Measurements from ENCODE around the gene NEURL1.

The NEURL1 gene

DNA sequence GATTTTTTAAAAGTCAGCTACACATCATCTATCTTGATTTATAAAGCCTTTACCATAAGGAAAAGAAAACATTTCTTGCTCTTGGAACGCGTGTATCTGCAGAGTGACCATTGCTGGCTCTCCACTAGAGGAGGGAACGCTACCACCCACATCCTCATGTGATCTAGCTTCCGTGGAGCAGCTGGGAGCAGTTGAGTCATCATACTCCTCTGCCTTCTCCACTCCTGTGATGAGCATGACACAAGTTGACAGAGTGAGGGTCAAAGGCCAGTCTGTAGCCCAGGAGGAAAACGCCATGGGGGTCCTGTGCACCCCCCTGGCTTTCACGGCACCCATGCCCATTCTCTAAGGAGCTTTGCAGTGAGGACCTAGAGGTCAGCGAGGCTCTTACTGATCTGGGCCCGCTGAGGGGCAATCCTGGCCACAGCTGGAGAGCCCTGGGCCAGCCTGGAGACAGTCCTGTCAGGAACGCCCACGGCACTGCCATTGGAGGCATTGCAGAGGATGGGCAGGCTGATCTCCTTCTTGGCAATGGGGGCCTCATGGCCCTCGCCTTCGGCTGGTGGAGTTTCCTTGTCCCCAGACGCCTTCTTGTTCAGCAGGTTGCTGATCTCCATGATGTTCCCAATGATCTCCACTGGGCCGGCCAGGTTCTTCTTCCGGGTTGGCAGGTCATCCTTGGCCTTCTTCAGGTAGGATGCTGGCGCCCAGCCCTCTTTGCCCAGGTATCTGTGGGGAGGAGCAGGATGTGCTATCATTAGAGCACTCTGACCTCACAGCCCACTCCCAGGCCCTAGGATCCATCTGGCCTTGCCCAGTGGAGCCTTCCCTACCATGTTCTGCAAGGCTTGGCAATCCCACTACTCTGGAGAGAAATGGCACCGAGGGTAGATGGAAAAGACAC, 119.2 kb downstream of the NEURL1 start:
- DNase-seq, result no peak

DNA sequence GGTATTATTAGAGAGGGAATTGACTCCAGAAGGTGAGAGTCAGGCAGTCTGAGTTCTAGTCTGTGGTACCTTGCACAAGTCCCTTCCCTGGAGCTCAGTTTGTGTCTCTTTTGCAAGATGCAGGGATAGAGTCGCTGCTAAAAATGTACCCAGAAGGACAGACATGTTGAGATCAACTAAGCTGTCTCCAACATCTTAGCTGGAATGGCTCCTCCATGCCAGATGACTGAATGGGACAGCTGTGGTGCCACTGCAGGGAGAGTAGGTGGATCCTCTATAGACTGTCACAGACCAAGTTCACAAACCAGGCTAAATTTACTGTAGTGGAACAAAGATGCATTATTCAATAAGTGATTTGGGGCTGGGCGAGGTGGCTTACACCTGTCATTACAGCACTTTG, 120.1 kb downstream of the NEURL1 start:
- no peak for DNase-seq

- DNase-seq, result no peak
Measured at GRCh38 chr10:103614306-103615158, 121.0 kb downstream of the NEURL1 start.

GRCh38 chr10:103616705-103617601, 123.4 kb downstream of the NEURL1 start:
- no peak for DNase-seq

DNA sequence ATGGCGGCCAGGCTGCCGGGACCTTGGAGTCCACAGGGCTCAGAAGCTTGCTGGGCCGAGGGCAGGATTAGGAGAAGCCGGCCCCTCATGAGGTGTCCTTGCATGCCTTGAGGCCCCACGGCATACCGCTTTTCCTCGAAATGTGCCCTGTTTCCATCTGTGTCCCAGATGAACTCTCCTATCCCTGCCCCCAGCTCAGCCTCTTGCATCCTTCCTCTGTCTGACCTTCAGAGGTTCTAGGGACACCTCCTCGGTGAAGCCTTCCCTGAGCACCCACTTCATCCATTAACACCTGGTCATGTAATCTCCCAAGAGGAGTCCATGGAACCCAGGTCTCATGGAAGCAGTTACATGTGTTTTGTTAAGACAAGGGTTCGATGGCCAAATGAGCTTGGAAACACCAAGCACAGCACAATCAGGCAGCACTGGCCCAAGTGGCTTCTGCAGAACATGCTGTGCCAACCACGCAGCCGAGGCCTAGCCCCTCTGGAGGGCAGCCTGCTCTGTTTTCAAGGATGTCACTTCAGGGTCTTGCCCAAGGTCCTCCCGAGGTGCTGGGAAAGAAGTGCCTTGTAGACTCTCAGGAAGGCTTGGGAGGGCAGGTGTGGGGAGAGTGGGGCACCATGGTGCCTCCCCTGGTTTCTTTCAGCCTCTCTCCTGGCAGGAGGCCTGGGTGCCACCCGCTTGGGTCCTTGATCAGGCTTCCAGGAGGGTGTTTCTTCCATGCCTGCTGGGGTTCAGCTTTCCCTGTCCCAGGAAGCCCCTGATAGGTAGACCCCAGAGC, 124.3 kb downstream of the NEURL1 start:
- DNase-seq, result no peak

DNA sequence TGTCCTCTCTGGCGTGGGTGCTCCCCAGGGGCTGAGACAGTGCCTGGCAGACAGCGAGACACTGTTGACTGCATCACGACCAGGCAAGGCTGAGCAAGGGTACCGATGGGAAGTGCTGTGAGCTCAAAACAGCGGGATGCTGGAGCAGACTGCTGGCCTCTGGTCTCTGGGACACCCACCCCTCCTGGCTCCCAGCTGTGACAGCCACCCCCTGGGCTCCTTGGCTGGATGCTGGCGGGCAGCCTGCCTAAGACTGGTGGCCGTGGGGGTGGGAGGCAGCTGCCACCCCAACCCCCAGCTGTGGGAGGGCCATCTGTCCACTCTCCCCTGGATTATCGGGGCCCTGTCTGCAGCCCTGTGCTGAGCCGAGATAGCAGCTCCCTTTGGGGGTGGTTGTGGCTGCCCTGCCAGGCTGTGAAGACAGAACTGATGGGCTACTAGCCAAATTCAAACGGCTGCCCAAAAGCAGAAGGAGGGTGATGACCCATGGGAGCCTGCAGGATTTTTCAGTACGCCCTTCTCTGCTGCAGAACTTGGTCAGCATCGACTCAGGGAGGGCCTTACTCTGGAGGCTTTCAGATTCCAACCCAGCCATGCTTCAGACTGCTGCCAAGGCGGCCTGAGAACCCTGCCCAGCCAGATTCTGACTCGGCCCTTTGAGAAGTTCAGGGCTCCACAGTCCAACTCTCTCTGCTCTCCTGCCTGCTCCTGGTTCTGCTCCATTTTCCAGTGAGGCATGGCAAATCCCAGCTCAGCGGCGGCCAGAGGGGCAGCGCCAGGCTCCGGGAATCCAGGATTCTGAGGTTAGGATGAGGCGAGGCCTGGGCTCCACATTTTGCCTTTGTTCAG, 125.3 kb downstream of the NEURL1 start:
- no peak for DNase-seq

DNA sequence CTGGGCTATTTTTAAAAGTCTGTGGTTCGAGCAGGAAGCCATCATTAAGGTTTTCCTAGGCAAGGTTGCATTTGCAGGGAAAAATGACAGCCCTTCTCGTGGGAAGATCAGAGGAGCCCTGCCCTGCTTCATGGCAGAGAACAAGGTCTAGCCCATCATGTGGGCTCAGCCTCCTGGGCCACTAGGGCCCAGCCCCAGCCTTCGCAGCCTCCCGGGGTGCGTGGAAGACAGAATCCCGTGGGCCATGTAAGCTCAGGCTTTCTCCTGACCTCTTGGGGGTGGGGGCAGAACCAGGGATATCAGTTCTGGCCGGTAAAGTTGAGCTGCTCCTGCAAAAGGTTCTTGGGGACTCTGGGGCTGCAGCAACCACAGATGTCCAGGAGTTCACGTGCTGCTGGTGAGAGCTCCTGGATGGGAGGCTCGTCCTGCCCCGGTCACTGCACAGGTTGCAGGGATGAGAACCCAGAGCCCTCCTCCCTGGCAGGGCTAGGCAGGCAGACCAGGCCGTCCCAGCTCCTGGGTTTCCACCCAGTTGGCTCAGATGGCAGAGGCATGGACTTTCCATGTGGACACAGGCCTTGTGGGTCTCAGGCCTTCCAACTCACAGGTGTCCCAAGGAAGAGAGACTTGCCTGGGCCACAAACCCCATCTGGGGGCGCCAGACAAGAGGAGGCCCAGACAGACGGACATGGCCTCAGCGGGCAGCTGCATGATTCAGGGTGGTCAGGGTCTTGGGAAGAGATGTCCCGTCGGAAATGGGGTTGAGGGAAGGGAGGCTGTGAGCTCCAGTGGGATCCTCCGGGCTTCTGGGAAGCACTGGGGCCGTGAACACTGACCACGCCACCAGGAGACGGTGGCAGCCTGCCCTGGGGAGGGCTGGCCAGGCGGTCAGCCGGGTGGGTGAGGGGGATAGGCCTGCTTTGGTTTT, 126.2 kb downstream of the NEURL1 start:
- DNase-seq, result no peak

GRCh38 chr10:103620352-103620740, 126.8 kb downstream of the NEURL1 start:
- DNase-seq, result no peak

GRCh38 chr10:103620891-103621782, 127.6 kb downstream of the NEURL1 start:
- no peak for DNase-seq

GRCh38 chr10:103621783-103622125, 128.2 kb downstream of the NEURL1 start:
- no peak for DNase-seq

- DNase-seq, result no peak
Measured at GRCh38 chr10:103622286-103622685, 128.8 kb downstream of the NEURL1 start.

GRCh38 chr10:103622935-103623574, 129.6 kb downstream of the NEURL1 start:
- DNase-seq, result no peak

GRCh38 chr10:103626178-103626577, 132.7 kb downstream of the NEURL1 start:
- no peak for DNase-seq

DNA sequence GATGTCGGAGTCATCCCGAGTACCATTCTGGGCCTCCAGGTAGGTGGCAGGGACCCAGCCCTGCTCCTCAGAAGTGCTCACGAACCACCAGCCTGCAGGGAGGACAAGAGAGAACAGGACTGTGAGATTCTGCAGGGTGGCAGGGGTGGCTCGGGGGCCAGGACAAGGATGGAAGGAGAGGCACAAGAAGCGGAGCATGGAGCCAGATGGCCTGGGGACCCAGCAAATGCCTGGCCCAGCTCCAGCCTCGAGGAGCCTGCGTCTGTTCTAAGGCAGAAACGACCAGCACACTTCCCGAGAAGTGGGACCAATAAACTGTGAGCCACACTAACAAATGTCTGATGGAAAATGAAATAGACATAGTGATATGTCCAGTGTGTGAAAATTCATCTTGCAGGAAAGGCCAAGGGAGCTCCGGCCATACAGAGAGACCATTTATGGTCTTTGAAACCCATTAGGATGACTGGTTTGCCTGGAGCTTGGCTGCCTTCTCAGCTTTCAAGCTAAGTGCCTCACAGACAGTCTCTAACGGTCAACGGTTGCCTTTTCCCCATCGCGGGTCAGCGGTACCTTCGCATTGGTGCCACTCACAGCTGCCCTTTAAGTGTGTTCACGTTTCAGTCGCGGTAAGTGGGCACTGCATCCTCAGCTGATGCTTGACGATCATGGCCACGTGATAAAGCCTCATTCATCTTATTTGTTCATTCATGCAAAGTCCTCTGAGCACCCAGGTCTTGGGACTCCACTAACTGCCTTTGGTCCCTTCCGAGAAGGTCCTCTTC, 133.8 kb downstream of the NEURL1 start:
- DNase-seq, result no peak

DNA sequence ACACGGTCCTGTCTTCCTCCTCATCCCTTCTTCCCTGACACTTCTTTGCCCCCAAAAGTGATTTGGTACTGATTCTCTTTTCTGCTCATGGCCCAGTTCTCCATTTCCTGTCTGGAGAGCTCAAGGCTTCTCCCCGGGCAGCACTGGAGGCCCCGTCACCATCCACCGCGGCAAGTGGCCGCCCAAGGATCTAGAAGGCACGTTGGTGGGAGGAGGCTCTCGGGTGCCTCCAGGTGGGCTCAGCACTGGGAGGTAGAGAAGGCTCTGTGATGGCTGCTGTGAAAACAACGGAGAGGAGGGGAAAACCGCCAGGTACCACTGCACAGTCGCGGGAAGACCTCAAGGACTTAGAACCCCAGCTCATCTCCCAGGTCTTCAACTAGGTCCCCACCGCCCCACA, 134.4 kb downstream of the NEURL1 start:
- DNase-seq, result no peak

GRCh38 chr10:103629581-103629980, 136.1 kb downstream of the NEURL1 start:
- no peak for DNase-seq

DNA sequence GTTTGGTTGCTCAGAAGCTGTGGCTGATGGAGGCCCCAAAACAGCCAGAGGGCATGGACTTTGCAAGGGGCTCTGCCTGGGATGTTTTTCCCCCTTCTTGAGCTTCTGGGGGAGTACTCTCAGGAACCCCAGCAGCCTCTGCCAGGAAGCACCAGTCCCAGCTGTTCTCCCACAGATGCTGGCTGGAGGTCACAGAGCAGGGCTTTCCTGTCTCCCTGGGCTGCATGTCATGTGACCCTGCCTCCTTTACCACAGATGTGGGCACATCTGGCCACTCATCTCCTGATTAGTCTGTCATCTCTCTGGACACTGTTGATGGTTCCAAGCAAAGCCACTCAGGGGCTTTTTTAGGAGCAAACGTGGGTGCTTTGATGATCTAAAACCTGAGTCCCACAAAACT, 136.7 kb downstream of the NEURL1 start:
- DNase-seq, result no peak

DNA sequence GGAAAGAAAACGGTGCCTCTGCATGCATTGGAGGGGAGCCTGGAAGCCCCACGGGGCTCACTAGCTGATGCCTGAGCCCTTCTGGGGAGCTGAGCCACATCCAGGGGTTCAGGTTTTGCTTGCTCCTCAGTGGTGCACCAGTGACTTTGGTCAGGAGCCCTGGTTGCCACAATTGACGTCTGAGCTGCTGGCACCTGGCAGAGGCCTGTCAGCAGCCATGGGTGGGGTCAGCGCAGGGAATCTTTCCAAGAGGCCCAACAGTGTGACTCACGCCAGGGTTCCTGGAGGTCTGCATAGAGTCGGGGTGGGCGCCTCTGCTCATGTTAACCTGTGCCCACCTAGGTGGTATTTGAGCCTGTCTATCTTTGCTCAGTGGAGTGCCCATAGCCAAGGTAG, 138.7 kb downstream of the NEURL1 start:
- no peak for DNase-seq
